IMR-90 (cell line): ENCODE results near the gene DSTYK. TPM values are rescaled to one million over a fixed set of nuclear protein-coding genes. Genes with fewer than 3 reads are reported as not detected.

Source experiments
- ATAC-seq: fragments of 200-7000 bp; cut with Tn5 transposase; 2 replicates; pipeline ENCODE4 v1.9.1; 2020; ENCODE audit warnings: low read depth, mild to moderate bottlenecking, moderate library complexity
- BruUV-seq: library from RNA; stranded (reverse); fragments of 400-500 nt; replicated peaks from 2 replicates; lab custom pipeline; 2021; lab: Mats Ljungman, UMichigan
- CTCF ChIA-PET: fragments of 300-600 bp; formaldehyde crosslinking; extraction: SDS; loops from one replicate; lab custom pipeline; 2021; ENCODE audit warnings: antibody characterized with exemption; lab: Yijun Ruan, JAX
- POLR2A ChIA-PET: fragments of 300-600 bp; sonication (Branson Sonifier 250); formaldehyde crosslinking; loops from one replicate; lab custom pipeline; 2022; ENCODE audit warnings: antibody characterized with exemption; ENCODE audit not compliant: unreplicated experiment; lab: Charles Lee
- DNase-seq: peaks from one replicate; pipeline ENCODE4 v3.0.0; 2013
- H2AFZ ChIP-seq: replicated peaks from 2 replicates; pipeline ENCODE3; 2013; ENCODE audit warnings: low read length, mild to moderate bottlenecking; ENCODE audit not compliant: poor library complexity
- H2AK5ac ChIP-seq: 2 replicates; pipeline ENCODE4 v1.6.1; 2013; ENCODE audit warnings: low read depth, low read length, inconsistent platforms
- H2AK9ac ChIP-seq: replicated peaks from 2 replicates; pipeline ENCODE3; 2013; ENCODE audit warnings: mild to moderate bottlenecking, low read depth, low read length, moderate library complexity; ENCODE audit not compliant: poor library complexity
- H2BK120ac ChIP-seq: 2 replicates; pipeline ENCODE4 v1.6.1; 2013; ENCODE audit warnings: low read depth, low read length, inconsistent platforms
- H2BK15ac ChIP-seq: 3 replicates; pipeline ENCODE4 v1.6.1; 2013; ENCODE audit warnings: low read depth, low read length, inconsistent platforms
- H2BK20ac ChIP-seq: 2 replicates; pipeline ENCODE4 v1.6.1; 2013; ENCODE audit warnings: low read depth, mild to moderate bottlenecking, inconsistent platforms, low read length, moderate library complexity
- H2BK5ac ChIP-seq: 2 replicates; pipeline ENCODE4 v1.6.1; 2013; ENCODE audit warnings: mild to moderate bottlenecking, low read depth, low read length, inconsistent platforms; ENCODE audit not compliant: poor library complexity, severe bottlenecking
- H3K14ac ChIP-seq: replicated peaks from 2 replicates; pipeline ENCODE4 v1.6.1; 2013; ENCODE audit warnings: low read depth, low read length, inconsistent platforms
- H3K18ac ChIP-seq: 2 replicates; pipeline ENCODE4 v1.6.1; 2013; ENCODE audit warnings: low read depth, low read length, control low read depth
- H3K23ac ChIP-seq: 2 replicates; pipeline ENCODE4 v1.6.1; 2013; ENCODE audit warnings: low read depth, low read length, inconsistent platforms
- H3K27ac ChIP-seq: 2 replicates; pipeline ENCODE4 v1.5.1; 2013; ENCODE audit warnings: mild to moderate bottlenecking, control low read depth, low read length; ENCODE audit not compliant: insufficient read depth
- H3K27me3 ChIP-seq: 2 replicates; pipeline ENCODE4 v1.6.1; 2013; ENCODE audit warnings: low read length; ENCODE audit not compliant: control insufficient read depth, insufficient read depth
- H3K36me3 ChIP-seq: 2 replicates; pipeline ENCODE4 v1.6.1; 2013; ENCODE audit warnings: low read length, mixed read lengths; ENCODE audit not compliant: control insufficient read depth, insufficient read depth
- H3K4ac ChIP-seq: 2 replicates; pipeline ENCODE4 v1.6.1; 2013; ENCODE audit warnings: low read depth, low read length, inconsistent platforms
- H3K4me1 ChIP-seq: 2 replicates; pipeline ENCODE4 v1.6.1; 2013; ENCODE audit warnings: low read length, mixed read lengths; ENCODE audit not compliant: control insufficient read depth, insufficient read depth
- H3K4me2 ChIP-seq: 2 replicates; pipeline ENCODE4 v1.6.1; 2013; ENCODE audit warnings: low read depth, mild to moderate bottlenecking, control low read depth, low read length, moderate library complexity
- H3K4me3 ChIP-seq: 2 replicates; pipeline ENCODE4 v1.5.1; 2013; ENCODE audit warnings: low read depth, mild to moderate bottlenecking, control low read depth, low read length, moderate library complexity; ENCODE audit not compliant: insufficient read depth
- H3K56ac ChIP-seq: 2 replicates; pipeline ENCODE4 v1.6.1; 2013; ENCODE audit warnings: low read length, inconsistent platforms; ENCODE audit not compliant: insufficient read depth; ENCODE audit errors: extremely low read depth
- H3K79me1 ChIP-seq, 2 experiments: 2 replicates each; pipeline ENCODE4 v1.6.1; 2013; ENCODE audit warnings: low read length in 2 of 2, inconsistent platforms in 1 of 2, low read depth in 1 of 2
- H3K9ac ChIP-seq: 2 replicates; pipeline ENCODE4 v1.6.1; 2013; ENCODE audit warnings: low read depth, low read length, control low read depth
- H3K9me1 ChIP-seq: 2 replicates; pipeline ENCODE4 v1.6.1; 2013; ENCODE audit warnings: low read length, inconsistent platforms; ENCODE audit not compliant: insufficient read depth
- H3K9me3 ChIP-seq: 2 replicates; pipeline ENCODE4 v1.6.1; 2013; ENCODE audit warnings: low read length; ENCODE audit not compliant: control insufficient read depth, insufficient read depth
- H4K20me1 ChIP-seq: 2 replicates; pipeline ENCODE4 v1.6.1; 2013; ENCODE audit warnings: low read length, inconsistent platforms; ENCODE audit not compliant: insufficient read depth
- H4K5ac ChIP-seq: 2 replicates; pipeline ENCODE4 v1.6.1; 2013; ENCODE audit warnings: mild to moderate bottlenecking, low read depth, low read length, control low read depth
- H4K8ac ChIP-seq, 2 experiments: 2 replicates each; pipeline ENCODE4 v1.6.1; 2013; ENCODE audit warnings: low read depth in 2 of 2, low read length in 2 of 2, control low read depth in 1 of 2, inconsistent platforms in 1 of 2
- H4K91ac ChIP-seq: 2 replicates; pipeline ENCODE4 v1.6.1; 2013; ENCODE audit warnings: low read depth, low read length, inconsistent platforms; ENCODE audit not compliant: insufficient read depth
- BHLHE40 ChIP-seq: fragments of 150-350 bp; IDR thresholded peaks from 2 replicates; pipeline ENCODE4 v1.6.1; 2016; ENCODE audit warnings: mild to moderate bottlenecking, low read depth, low read length
- CEBPB ChIP-seq: IDR thresholded peaks from 2 replicates; pipeline ENCODE4 v1.6.1; 2012; ENCODE audit warnings: low read depth, low read length, improper control_type of control experiment
- CHD1 ChIP-seq: IDR thresholded peaks from 2 replicates; pipeline ENCODE4 v1.6.1; 2012; ENCODE audit warnings: low read depth, low read length, improper control_type of control experiment
- CTCF ChIP-seq: conservative IDR thresholded peaks from 2 replicates; pipeline ENCODE4 v1.5.1; 2012; ENCODE audit warnings: mild to moderate bottlenecking, low read depth, low read length, improper control_type of control experiment
- FOS ChIP-seq: fragments of 150-350 bp; IDR thresholded peaks from 2 replicates; pipeline ENCODE4 v1.6.1; 2016; ENCODE audit warnings: low read depth, low read length
- MAFK ChIP-seq: IDR thresholded peaks from 2 replicates; pipeline ENCODE4 v1.6.1; 2012; ENCODE audit warnings: low read depth, low read length, improper control_type of control experiment
- MAZ ChIP-seq: IDR thresholded peaks from 2 replicates; pipeline ENCODE4 v1.6.1; 2012; ENCODE audit warnings: low read depth, mild to moderate bottlenecking, low read length, improper control_type of control experiment, moderate library complexity, borderline replicate concordance
- MXI1 ChIP-seq: IDR thresholded peaks from 2 replicates; pipeline ENCODE4 v1.6.1; 2012; ENCODE audit warnings: low read depth, mild to moderate bottlenecking, low read length, moderate library complexity, borderline replicate concordance
- NFE2L2 ChIP-seq: fragments of 150-350 bp; IDR thresholded peaks from 2 replicates; pipeline ENCODE4 v1.6.1; 2016; ENCODE audit warnings: low read depth, mild to moderate bottlenecking, low read length
- POLR2A ChIP-seq: IDR thresholded peaks from 2 replicates; pipeline ENCODE4 v1.6.1; 2012; ENCODE audit warnings: mild to moderate bottlenecking, low read depth, low read length
- RAD21 ChIP-seq: IDR thresholded peaks from 2 replicates; pipeline ENCODE4 v1.6.1; 2012; ENCODE audit warnings: low read length, improper control_type of control experiment
- RCOR1 ChIP-seq: IDR thresholded peaks from 2 replicates; pipeline ENCODE4 v1.6.1; 2012; ENCODE audit warnings: mild to moderate bottlenecking, low read length, improper control_type of control experiment; ENCODE audit not compliant: insufficient replicate concordance
- RFX5 ChIP-seq: IDR thresholded peaks from 2 replicates; pipeline ENCODE4 v1.8.0; 2012; ENCODE audit warnings: low read depth, mild to moderate bottlenecking, low read length, moderate library complexity
- SMC3 ChIP-seq: fragments of 150-350 bp; IDR thresholded peaks from 2 replicates; pipeline ENCODE4 v1.6.1; 2016; ENCODE audit warnings: low read depth, mild to moderate bottlenecking, antibody characterized with exemption, low read length, moderate library complexity
- WGBS, 2 experiments: methylation state at CpG; one replicate each; pipeline versions ENCODE4 v1.1.5 to v1.1.7; 2013; ENCODE audit warnings: missing lambda C conversion rate in 2 of 2; ENCODE audit not compliant: insufficient read length in 1 of 2; ENCODE audit errors: extremely low coverage in 2 of 2; 5-methylcytosine and 5-hydroxymethylcytosine counted together
- dilution Hi-C: fragments of 300-500 bp; cut with HindIII; formaldehyde crosslinking; loops from one replicate; pipeline ENCODE4 v1.14.3; 2018; ENCODE audit warnings: low sequenced_read_pairs; ENCODE audit not compliant: unreplicated experiment
- in situ Hi-C: fragments of 300-500 bp; cut with MboI; formaldehyde crosslinking; loops from 3 replicates; pipeline ENCODE4 v1.14.3; 2019; ENCODE audit warnings: low sequenced_read_pairs, inconsistent platforms, mixed read lengths
- intact Hi-C: fragments of 100-400 bp; cut with micrococcal nuclease; formaldehyde crosslinking; loops from 2 replicates; pipeline ENCODE4 v1.10.0; 2022
- polyA plus RNA-seq, 3 experiments: library from polyadenylated mRNA; depleted of rRNA; stranded (reverse); fragments of >200 nt; gene quantifications; 2 replicates each; pipeline ENCODE4 v1.2.3, GENCODE V29; 2012; ENCODE audit warnings: low replicate concordance in 1 of 3
- total RNA-seq: library from RNA; depleted of rRNA; stranded (reverse); fragments of >200 nt; gene quantifications from 2 replicates; pipeline ENCODE4 v1.2.3, GENCODE V29; 2012
- TF ChIP-seq, protein P1 (sequence below): fragments of 150-350 bp; IDR thresholded peaks from 2 replicates; pipeline ENCODE4 v1.6.1; 2017; ENCODE audit warnings: mild to moderate bottlenecking, antibody characterized with exemption, low read length, low read depth
- TF ChIP-seq, protein P2 (sequence below): fragments of 150-350 bp; IDR thresholded peaks from 2 replicates; pipeline ENCODE4 v1.6.1; 2016; ENCODE audit warnings: low read depth, mild to moderate bottlenecking, low read length, moderate library complexity, borderline replicate concordance

DSTYK gene
- total and polyA plus RNA-seq, 2 of the 4 experiments (the other 2 are of a cell fraction): 8.0 to 18.3 TPM

DNA sequence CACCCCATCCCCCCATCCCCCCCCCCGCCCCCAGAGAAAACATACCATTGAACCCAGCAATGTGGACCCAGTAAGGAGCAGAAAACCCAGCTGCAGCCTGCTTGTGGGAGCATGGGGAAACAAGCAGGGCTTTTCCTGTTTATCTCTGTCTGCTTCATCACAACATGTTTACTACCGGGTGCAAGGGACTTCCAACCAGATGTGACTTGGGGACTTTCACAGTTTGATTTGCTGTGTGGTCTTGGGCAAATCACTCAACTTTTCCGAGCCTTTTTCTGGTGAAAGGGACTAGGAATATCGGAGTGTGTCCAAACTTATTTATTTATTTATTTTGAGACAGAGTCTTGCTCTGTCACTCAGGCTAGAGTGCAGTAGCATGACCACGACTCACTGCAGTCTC is 19.5 kb upstream of the DSTYK start:
- H3K9ac ChIP-seq: no peak overlapping the region
- H3K27ac ChIP-seq: no peak overlapping the region
- ATAC-seq: no peak
- no peaks in the 10 kb centered on the region; the same call in 1 of the 2 replicates for H4K20me1 ChIP-seq
- H2AK9ac ChIP-seq: no peak overlapping the region
- H3K4ac ChIP-seq: no peak overlapping the region
- CTCF ChIA-PET: interaction anchor here (0.7 to 2.9 kb wide), 2 partner anchors 25 to 169 kb away, joined by 3 to 29 read pairs; no protein-coding TSS in a partner anchor
- H3K79me1 ChIP-seq: no peaks in the 10 kb centered on the region; a peak in 1 of 4 replicates
- no peak overlapping the region for H4K8ac ChIP-seq
- dilution Hi-C loops (no loop called here), in situ Hi-C loops (no loop called here), intact Hi-C loops (no loop called here)
- H2BK15ac ChIP-seq: no peak overlapping the region
- no CpG with 5 or more reads among the region's 5 CpGs for WGBS, 2 experiments
- TF ChIP-seq POLR2A (no peak), CEBPB (no peak), SMC3 (no peak), MAFK (no peak), CHD1 (no peak), MXI1 (no peak), RFX5 (no peak), RAD21 (no peak), CTCF (no peak), NFE2L2 (no peak), FOS (no peak), RCOR1 (no peak), BHLHE40 (no peak), MAZ (no peak)
- TF ChIP-seq, protein P1, sequence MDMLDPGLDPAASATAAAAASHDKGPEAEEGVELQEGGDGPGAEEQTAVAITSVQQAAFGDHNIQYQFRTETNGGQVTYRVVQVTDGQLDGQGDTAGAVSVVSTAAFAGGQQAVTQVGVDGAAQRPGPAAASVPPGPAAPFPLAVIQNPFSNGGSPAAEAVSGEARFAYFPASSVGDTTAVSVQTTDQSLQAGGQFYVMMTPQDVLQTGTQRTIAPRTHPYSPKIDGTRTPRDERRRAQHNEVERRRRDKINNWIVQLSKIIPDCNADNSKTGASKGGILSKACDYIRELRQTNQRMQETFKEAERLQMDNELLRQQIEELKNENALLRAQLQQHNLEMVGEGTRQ: no peak
- TF ChIP-seq, protein P2, sequence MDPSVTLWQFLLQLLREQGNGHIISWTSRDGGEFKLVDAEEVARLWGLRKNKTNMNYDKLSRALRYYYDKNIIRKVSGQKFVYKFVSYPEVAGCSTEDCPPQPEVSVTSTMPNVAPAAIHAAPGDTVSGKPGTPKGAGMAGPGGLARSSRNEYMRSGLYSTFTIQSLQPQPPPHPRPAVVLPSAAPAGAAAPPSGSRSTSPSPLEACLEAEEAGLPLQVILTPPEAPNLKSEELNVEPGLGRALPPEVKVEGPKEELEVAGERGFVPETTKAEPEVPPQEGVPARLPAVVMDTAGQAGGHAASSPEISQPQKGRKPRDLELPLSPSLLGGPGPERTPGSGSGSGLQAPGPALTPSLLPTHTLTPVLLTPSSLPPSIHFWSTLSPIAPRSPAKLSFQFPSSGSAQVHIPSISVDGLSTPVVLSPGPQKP: no peak
- POLR2A ChIA-PET: no interaction called here
- no peak overlapping the region for H4K5ac ChIP-seq
- no peak for DNase-seq
- H3K36me3 ChIP-seq: no peaks in the 10 kb centered on the region
- no TSS peak for BruUV-seq
- H3K4me2 ChIP-seq: no peak overlapping the region
- no peak overlapping the region for H3K23ac ChIP-seq
- no peak overlapping the region for H2AK5ac ChIP-seq
- no peak overlapping the region for H2BK5ac ChIP-seq
- no peak overlapping the region for H2BK120ac ChIP-seq
- H3K4me1 ChIP-seq: peaks cover 15% of the 10 kb centered on the region
- H3K9me3 ChIP-seq: no peaks in the 10 kb centered on the region
- H3K14ac ChIP-seq: no peak overlapping the region
- no peak overlapping the region for H4K91ac ChIP-seq
- no peak overlapping the region for H2BK20ac ChIP-seq
- no peak overlapping the region for H3K56ac ChIP-seq
- H3K9me1 ChIP-seq: peaks cover 8% of the 10 kb centered on the region; the same call in 1 of the 2 replicates
- no peak overlapping the region for H3K4me3 ChIP-seq
- no peaks in the 10 kb centered on the region for H3K27me3 ChIP-seq
- no peak overlapping the region for H3K18ac ChIP-seq
- no peak overlapping the region for H2AFZ ChIP-seq
